Ectodermal cell (in vitro differentiated cells): ENCODE data around the gene RACK1.
A peak's percentile ranks its signal among the peaks of the same experiment; 100 is the strongest.

Experiments
- H3K27ac ChIP-seq: 2 replicates; pipeline ENCODE4 v1.7.0; 2013; ENCODE audit warnings: mild to moderate bottlenecking, low read depth, low read length; ENCODE audit not compliant: insufficient read depth, poor library complexity, severe bottlenecking
- H3K27me3 ChIP-seq: 2 replicates; pipeline ENCODE4 v1.7.0; 2013; ENCODE audit warnings: mild to moderate bottlenecking, low read length; ENCODE audit not compliant: insufficient read depth, control insufficient read depth, poor library complexity, severe bottlenecking
- H3K36me3 ChIP-seq: one replicate; pipeline ENCODE4 v1.7.0; 2013; ENCODE audit warnings: low read length; ENCODE audit not compliant: control insufficient read depth, insufficient read depth
- H3K4me1 ChIP-seq: one replicate; pipeline ENCODE4 v1.7.0; 2013; ENCODE audit warnings: low read length; ENCODE audit not compliant: control insufficient read depth, insufficient read depth
- H3K4me3 ChIP-seq: 2 replicates; pipeline ENCODE4 v1.7.0; 2013; ENCODE audit warnings: low read depth, low read length, control low read depth; ENCODE audit not compliant: insufficient read depth
- H3K9me3 ChIP-seq: 2 replicates; pipeline ENCODE4 v1.7.0; 2013; ENCODE audit warnings: mild to moderate bottlenecking, low read length, moderate library complexity; ENCODE audit not compliant: control insufficient read depth
- WGBS, 2 experiments: methylation state at CpG; one replicate each; pipeline ENCODE4 v1.1.7; 2013; ENCODE audit warnings: missing lambda C conversion rate in 2 of 2; 5-methylcytosine and 5-hydroxymethylcytosine counted together

Gene RACK1

DNA sequence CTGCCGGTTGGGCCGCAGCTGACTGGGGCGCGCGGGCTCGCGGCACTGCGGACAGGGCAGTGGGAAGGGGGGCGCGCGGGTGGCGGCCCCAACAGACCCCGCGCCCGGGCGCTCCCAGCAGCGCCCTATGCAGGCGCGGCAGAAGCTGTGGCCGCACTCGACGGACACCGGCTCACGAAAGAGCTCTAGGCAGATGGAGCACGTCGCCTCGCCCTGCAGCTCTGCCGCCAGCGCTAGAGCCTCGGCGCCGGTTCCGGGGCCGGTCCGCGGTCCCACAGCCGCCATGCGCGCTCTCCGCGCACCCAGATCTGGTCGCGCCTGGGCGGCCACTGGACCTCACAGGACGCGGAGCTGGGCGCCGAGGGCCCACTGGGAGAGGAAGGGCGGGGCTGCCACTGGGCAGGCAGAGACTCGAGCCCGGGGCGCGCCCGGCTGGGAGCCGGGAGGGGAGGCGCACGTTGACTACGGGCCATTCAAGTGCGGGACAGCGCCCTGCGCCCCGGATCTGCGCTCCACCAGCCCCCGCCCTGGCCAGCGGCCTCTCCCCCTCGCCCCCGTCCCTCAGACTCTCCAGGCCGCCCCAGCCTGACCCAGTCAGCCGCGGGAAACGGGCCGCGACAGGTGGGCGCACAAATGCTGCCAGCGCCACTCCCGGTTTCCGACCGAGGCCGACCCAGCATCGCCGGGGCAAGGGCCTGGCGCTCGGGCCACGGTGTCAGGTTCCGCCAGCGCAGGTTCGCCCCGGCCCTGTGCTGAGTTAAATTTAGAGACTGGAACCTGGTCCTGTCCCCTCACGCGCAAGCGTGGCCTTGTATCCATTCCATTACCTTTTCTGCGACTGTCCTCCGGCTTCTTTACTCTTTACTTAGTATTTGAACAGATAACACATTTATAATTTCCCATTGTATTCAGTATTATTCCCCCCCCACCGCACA lies 38.6 kb downstream of the RACK1 start, which contains the start of gene TRIM7:
TRIM7 (minus strand) TSS at position 371 of the 935 bp plus-strand sequence; CDS start at position 285, 86 bp downstream.
- Histone ChIP-seq H3K36me3 (no peaks in the 10 kb centered on the region), H3K27ac (no peak within 1 kb of the TSS), H3K4me1 (no peaks in the 10 kb centered on the region), H3K27me3 (peaks cover 66% of the 10 kb centered on the region), H3K9me3 (no peaks in the 10 kb centered on the region), H3K4me3 (peak within 1 kb of the TSS; percentile 69)
- 1% methylated on average over 94 of the region's 94 CpGs for WGBS, 2 experiments

DNA sequence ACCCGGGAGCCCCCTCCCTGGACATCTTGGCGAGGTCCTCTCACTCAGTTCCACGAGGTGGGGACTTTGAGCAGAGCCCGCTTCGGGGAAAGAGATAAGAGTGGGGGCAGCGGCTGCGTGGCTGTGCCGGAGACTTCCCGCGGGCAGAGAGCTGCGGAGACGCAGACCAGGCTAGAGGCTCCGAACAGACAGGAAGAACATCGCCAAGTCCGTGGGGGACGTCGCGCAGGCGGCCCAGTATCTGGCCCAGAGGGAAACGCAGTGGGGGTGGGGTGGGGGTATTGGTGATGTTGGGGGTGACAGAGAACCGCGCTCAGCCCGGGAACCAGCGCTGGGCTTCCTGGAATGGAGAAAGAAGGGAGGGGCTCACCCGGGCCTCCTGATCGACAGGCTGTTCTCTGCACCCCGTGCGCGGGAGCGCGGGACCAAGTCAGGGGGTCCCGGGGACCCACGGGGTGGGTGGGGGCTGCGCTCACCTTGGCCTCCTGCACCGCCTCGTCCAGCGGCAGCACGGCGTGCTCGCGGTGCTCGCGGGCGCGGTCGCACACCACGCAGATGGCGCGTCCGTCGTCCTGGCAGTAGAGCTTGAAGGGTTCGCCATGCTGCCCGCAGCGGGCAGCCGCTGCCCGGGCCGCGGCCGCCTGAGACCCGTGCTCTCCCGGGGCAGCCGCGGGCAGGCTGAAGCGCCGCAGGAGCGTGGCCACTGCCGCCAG lies 39.4 kb downstream of the RACK1 start:
- H3K27ac ChIP-seq = no peak overlapping the region
- H3K36me3 ChIP-seq = no peaks in the 10 kb centered on the region
- H3K4me1 ChIP-seq = no peaks in the 10 kb centered on the region
- peaks cover 73% of the 10 kb centered on the region for H3K27me3 ChIP-seq
- WGBS, 2 experiments = 2% methylated on average over 67 of the region's 67 CpGs
- no peaks in the 10 kb centered on the region for H3K9me3 ChIP-seq
- peak overlapping the region; percentile 69 for H3K4me3 ChIP-seq

DNA sequence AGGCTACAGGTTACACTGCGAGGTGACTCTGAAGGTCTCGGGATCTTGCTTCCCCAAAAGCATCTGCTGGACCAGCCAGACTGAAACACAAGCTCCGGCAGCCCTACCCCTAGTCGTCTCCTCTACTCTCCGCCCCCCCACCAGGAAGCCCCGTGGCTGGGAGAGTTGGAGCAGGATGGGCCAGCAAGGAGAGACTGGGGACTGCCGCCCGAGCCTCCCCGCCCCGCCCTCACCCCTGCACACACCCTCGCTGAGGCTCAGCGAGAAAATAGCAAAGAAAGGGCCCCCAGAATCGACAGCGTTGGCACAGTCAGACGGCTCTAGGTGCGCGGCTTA lies 40.0 kb downstream of the RACK1 start:
- H3K27ac ChIP-seq = no peak overlapping the region
- H3K27me3 ChIP-seq = peaks cover 75% of the 10 kb centered on the region
- no peaks in the 10 kb centered on the region for H3K36me3 ChIP-seq
- H3K4me1 ChIP-seq = peaks cover 2% of the 10 kb centered on the region
- no peaks in the 10 kb centered on the region for H3K9me3 ChIP-seq
- 7 to 9% methylated on average over 17 of the region's 17 CpGs for WGBS, 2 experiments
- H3K4me3 ChIP-seq = peak overlapping the region; percentile 69

DNA sequence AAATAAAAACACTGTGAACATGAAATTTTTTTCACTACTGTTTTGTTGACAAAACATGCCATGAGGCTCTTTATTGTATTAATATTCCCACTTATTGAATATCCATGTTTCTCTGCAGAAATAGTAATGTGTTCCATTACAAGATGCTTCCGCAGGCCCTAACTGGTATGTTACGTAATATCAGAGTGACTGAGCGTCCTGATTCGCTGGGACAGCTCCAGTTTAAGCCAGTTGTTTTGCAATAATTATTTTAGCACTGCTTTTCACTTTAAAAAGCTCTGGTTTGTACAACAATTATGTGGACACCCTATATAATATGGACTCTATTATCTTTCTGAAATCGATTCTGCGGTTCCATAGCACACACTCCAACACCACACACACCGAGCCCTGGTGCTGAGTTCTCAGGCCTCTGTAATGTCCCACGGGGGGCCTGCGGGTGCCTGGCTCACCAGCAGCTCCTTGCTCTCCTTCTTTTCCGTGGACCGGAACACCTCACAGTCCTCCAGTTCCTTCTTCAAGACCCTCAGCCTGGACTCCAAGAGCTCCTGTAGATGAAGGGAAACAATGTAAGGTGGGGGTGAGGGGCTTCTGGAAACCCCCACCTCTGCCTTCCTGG lies 40.5 kb downstream of the RACK1 start:
- Histone ChIP-seq H3K27ac (no peak overlapping the region), H3K36me3 (no peaks in the 10 kb centered on the region), H3K4me1 (peaks cover 8% of the 10 kb centered on the region), H3K4me3 (no peak overlapping the region), H3K9me3 (no peaks in the 10 kb centered on the region), H3K27me3 (peaks cover 80% of the 10 kb centered on the region)
- 79 to 85% methylated on average over 11 of the region's 11 CpGs for WGBS, 2 experiments

DNA sequence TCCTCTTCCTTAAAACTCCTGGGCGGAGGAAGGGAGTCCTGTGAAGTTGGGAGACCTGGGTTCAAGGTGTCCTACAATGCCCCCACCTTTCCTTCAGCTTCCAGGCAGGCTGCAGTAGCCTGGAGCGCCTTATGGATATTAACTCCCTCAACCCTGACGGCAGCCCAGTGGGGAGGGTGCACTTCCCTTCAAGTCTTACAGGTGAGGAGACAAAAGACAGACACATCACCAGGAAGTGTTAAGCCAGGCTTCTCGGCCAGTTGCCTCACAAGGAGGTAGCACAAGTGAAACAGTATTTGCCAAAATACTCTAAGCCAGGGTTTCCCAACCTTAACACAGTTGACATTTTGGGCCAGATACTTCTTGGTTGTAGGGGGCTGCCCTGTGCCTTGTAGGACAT lies 42.9 kb downstream of the RACK1 start:
- 51 to 53% methylated on average over 4 of the region's 4 CpGs for WGBS, 2 experiments
- H3K9me3 ChIP-seq = no peaks in the 10 kb centered on the region
- H3K27me3 ChIP-seq = peaks cover 72% of the 10 kb centered on the region
- H3K4me1 ChIP-seq = peaks cover 8% of the 10 kb centered on the region
- no peak overlapping the region for H3K27ac ChIP-seq
- H3K36me3 ChIP-seq = no peaks in the 10 kb centered on the region
- H3K4me3 ChIP-seq = no peak overlapping the region

DNA sequence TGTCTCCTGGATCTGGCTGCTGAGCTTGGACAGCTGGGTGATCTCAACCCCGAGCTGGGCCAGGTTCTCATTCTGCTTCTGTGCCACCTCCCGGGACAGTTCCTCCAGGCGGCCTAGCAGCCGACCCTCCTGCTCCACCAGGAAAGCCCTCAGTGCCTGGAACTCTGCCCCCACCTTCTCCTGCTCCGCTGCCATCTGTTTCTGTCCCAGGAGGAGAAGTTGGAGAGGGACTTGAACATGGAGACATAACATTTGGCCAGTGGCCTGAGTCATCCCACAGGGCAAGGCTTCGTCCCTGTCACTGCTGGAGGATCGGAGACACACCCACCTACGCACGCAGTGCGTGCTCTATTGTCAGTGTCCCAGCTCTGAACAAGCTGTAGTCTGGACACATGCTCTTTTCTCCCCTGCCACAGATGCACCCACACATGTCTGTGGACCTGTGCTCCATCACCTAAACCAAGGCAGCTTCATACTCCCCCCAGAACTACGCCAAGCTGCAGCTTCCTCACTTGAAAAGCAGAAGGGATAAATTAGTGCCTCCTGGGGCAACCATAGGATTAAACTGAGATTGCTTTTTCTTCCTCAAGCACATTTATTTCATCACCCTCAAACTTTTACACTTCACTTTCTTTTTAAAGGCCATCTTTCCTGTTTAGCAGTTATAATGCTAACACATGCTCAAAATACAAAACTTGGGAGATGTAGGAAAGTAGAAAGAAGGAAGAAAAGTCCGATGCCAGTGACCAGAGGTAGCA lies 43.6 kb downstream of the RACK1 start:
- Histone ChIP-seq H3K27me3 (peaks cover 64% of the 10 kb centered on the region), H3K9me3 (no peaks in the 10 kb centered on the region), H3K4me3 (no peak overlapping the region), H3K27ac (no peak overlapping the region), H3K36me3 (no peaks in the 10 kb centered on the region), H3K4me1 (peaks cover 8% of the 10 kb centered on the region)
- 84 to 87% methylated on average over 12 of the region's 12 CpGs for WGBS, 2 experiments

DNA sequence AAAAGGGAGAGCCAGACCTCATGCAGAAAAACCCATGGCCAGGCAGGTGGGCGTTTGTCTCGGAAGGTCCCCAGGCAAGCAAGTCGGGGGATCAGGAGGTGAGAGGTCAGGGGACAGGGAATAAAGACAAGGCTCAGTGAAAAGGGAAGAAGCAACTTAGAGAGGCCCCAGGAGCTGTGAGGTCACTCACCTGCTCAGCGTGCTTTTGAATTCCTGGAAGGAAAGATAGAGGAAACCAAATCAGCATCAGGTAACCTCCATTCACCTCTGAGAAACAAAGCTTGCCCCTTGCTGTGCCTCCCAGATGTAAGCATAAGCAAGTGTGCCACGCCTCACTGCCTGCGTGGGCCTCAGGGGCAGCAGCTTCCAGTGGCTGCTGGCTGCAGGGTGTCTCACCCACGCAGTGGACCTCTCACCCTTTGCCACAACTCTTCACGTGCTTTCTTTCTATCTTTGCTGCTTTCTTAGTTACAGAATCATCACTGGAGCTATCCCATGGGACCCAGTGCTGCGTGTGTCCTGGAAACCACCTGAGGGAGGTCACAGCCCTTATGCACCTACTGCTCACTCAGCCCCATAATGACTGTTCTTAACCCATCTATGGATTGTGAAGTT lies 44.7 kb downstream of the RACK1 start:
- H3K36me3 ChIP-seq = no peaks in the 10 kb centered on the region
- no peak overlapping the region for H3K27ac ChIP-seq
- WGBS, 2 experiments = 42 to 53% methylated on average over 9 of the region's 9 CpGs
- peaks cover 8% of the 10 kb centered on the region for H3K4me1 ChIP-seq
- no peak overlapping the region for H3K4me3 ChIP-seq
- H3K9me3 ChIP-seq = no peaks in the 10 kb centered on the region
- H3K27me3 ChIP-seq = peaks cover 54% of the 10 kb centered on the region

DNA sequence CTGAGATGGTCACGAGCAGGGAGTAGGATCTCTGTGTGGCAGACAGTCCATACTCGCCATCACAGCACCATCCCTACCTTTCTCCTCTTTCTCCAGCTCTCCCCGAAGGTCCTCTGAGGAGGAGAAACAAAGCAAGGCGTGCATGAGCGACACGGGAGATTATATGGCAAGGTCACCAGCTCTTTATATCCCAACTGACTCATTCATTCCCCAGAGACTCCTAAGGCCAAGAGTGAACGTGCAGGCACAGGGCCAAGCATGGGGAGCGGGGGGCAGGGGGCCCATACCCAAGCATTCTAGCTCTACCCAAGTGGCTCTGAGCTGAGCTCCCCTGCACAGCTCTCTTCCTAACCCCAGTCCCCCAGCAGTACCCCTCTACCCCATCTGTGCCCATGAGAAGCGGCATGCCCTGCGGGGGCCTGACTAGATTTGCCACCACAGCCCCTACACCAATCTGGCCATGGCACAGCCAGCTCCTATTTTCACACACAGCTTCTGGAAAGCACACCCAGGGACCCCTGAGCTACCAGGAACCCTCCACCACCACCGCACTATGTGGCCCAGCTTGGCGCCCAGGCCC lies 45.5 kb downstream of the RACK1 start:
- H3K4me3 ChIP-seq = no peak overlapping the region
- WGBS, 2 experiments = 84 to 85% methylated on average over 12 of the region's 12 CpGs
- no peak overlapping the region for H3K27ac ChIP-seq
- H3K27me3 ChIP-seq = peaks cover 46% of the 10 kb centered on the region
- H3K36me3 ChIP-seq = no peaks in the 10 kb centered on the region
- no peaks in the 10 kb centered on the region for H3K9me3 ChIP-seq
- peaks cover 8% of the 10 kb centered on the region for H3K4me1 ChIP-seq

DNA sequence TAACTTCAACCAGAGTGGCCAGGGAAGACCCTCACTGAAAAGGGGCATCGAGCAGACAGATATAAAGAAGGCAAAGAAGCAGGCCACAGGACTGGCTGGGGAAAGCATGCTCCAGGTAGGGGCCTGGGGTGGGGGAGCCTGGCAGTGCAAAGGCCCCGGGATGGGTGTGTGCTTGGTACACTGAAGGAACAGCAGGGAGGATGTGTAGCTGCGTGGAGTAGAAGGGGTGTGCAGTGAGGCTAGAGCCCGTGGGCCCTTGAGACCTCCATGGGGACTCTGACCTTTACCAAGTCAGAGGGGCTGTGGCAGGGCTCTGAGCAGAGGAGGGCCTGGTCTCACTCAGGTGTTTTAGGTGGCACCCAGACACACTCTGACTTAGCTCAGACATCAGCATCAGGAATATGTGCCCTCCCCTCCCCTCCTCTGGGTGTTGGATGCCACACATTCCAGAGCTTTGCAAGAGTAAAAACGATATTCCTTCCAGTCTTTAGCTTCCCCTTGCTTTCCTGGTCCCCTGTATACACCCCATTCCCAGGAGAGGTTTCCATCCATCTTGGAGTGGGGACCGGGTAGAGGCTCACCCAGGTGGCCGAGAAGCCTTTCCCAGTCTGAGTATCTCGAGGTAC lies 46.3 kb downstream of the RACK1 start:
- Histone ChIP-seq H3K36me3 (no peaks in the 10 kb centered on the region), H3K27ac (no peak overlapping the region), H3K4me3 (no peak overlapping the region), H3K9me3 (no peaks in the 10 kb centered on the region), H3K4me1 (peaks cover 8% of the 10 kb centered on the region), H3K27me3 (peaks cover 38% of the 10 kb centered on the region)
- 78 to 82% methylated on average over 8 of the region's 8 CpGs for WGBS, 2 experiments
